GM23338 (cell line): ENCODE measurements around the gene FAM120AOS. TPM values are rescaled to one million over a fixed set of nuclear protein-coding genes. Genes with fewer than 3 reads are reported as not detected.
A peak's percentile ranks its signal among the peaks of the same experiment; 100 is the strongest.

Source experiments
- ATAC-seq: fragments of 200-7000 bp; cut with Tn5 transposase; 3 replicates; pipeline ENCODE4 v1.9.1; 2020
- DNase-seq: peaks from one replicate; pipeline ENCODE4 v3.0.0-alpha.2; 2015; ENCODE audit warnings: low spot score
- H2AFZ ChIP-seq: fragments of 200-600 bp; sonication (generic); 2 replicates; pipeline ENCODE4 v1.8.0; 2016; ENCODE audit warnings: antibody characterized with exemption, mild to moderate bottlenecking, moderate library complexity
- H3F3A ChIP-seq: fragments of 200-600 bp; sonication (generic); replicated peaks from 2 replicates; pipeline ENCODE4 v1.8.0; 2017; ENCODE audit warnings: antibody characterized with exemption, mixed run types, low read depth
- H3K27ac ChIP-seq: fragments of 200-600 bp; sonication (generic); 2 replicates; pipeline ENCODE4 v1.6.1; 2016; ENCODE audit warnings: low read depth
- H3K27me3 ChIP-seq: fragments of 200-600 bp; sonication (generic); 2 replicates; pipeline ENCODE4 v1.8.0; 2016; ENCODE audit warnings: mild to moderate bottlenecking, mixed run types, moderate library complexity; ENCODE audit not compliant: insufficient read depth
- H3K36me3 ChIP-seq: fragments of 200-600 bp; sonication (generic); 2 replicates; pipeline ENCODE4 v1.8.0; 2016; ENCODE audit warnings: mild to moderate bottlenecking; ENCODE audit not compliant: insufficient read depth
- H3K4me1 ChIP-seq: fragments of 200-600 bp; sonication (generic); 2 replicates; pipeline ENCODE4 v1.8.0; 2016; ENCODE audit warnings: mild to moderate bottlenecking, moderate library complexity; ENCODE audit not compliant: insufficient read depth
- H3K4me2 ChIP-seq: fragments of 200-600 bp; sonication (generic); 2 replicates; pipeline ENCODE4 v1.7.1; 2017; ENCODE audit warnings: mixed run types
- H3K4me3 ChIP-seq: fragments of 200-600 bp; sonication (generic); 2 replicates; pipeline ENCODE4 v1.6.1; 2016; ENCODE audit warnings: mixed run types
- H3K79me2 ChIP-seq: fragments of 200-600 bp; sonication (generic); replicated peaks from 2 replicates; pipeline ENCODE4 v1.8.0; 2017; ENCODE audit warnings: mild to moderate bottlenecking; ENCODE audit not compliant: insufficient read depth
- H3K9me2 ChIP-seq: fragments of 200-600 bp; sonication (generic); 2 replicates; pipeline ENCODE4 v1.8.0; 2017; ENCODE audit not compliant: insufficient read depth
- H4K20me1 ChIP-seq: fragments of 200-600 bp; sonication (generic); replicated peaks from 2 replicates; pipeline ENCODE4 v1.8.0; 2017; ENCODE audit warnings: mild to moderate bottlenecking; ENCODE audit not compliant: insufficient read depth
- H3K27ac Mint-ChIP-seq: 2 replicates; pipeline ENCODE4 v1.8.0; 2020; ENCODE audit warnings: inconsistent platforms, mild to moderate bottlenecking, moderate library complexity, mixed read lengths
- H3K27me3 Mint-ChIP-seq: 3 replicates; pipeline ENCODE4 v1.8.0; 2022; ENCODE audit warnings: low read depth, mild to moderate bottlenecking, moderate library complexity, mixed read lengths, inconsistent platforms; ENCODE audit not compliant: insufficient read depth, poor library complexity
- H3K36me3 Mint-ChIP-seq: 3 replicates; pipeline ENCODE4 v1.8.0; 2021; ENCODE audit warnings: low read depth, mild to moderate bottlenecking, inconsistent platforms, moderate library complexity, mixed read lengths
- H3K4me1 Mint-ChIP-seq: 3 replicates; pipeline ENCODE4 v1.8.0; 2020; ENCODE audit warnings: mild to moderate bottlenecking, inconsistent platforms, mixed read lengths
- H3K4me3 Mint-ChIP-seq: 3 replicates; pipeline ENCODE4 v1.8.0; 2021; ENCODE audit warnings: moderate library complexity, mild to moderate bottlenecking, inconsistent platforms, mixed read lengths
- H3K9me3 Mint-ChIP-seq: 3 replicates; pipeline ENCODE4 v1.8.0; 2020; ENCODE audit warnings: moderate library complexity, mild to moderate bottlenecking, inconsistent platforms, mixed read lengths
- CREB1 ChIP-seq: fragments of 250-450 bp; sonication (Bioruptor Pico); IDR thresholded peaks from 2 replicates; pipeline ENCODE4 v1.5.0; 2020; ENCODE audit warnings: low read depth, mild to moderate bottlenecking, moderate library complexity
- CTCF ChIP-seq, 2 experiments: fragments of 200-600 bp in 1 of 2; sonication (generic) in 1 of 2; conservative IDR thresholded peaks; 2 replicates each; pipeline versions ENCODE4 v1.5.1 to v1.6.1; 2016 to 2017; ENCODE audit warnings: antibody characterized with exemption in 2 of 2, low read depth in 2 of 2, mild to moderate bottlenecking in 2 of 2, moderate library complexity in 1 of 2
- EZH2 ChIP-seq: fragments of 200-600 bp; sonication (generic); IDR thresholded peaks from one replicate; pipeline ENCODE4 v1.8.0; 2017; ENCODE audit warnings: antibody characterized with exemption, mild to moderate bottlenecking, low read depth; ENCODE audit not compliant: unreplicated experiment
- EZH2phosphoT487 ChIP-seq: fragments of 200-600 bp; sonication (generic); IDR thresholded peaks from one replicate; pipeline ENCODE4 v1.8.1; 2018; ENCODE audit warnings: antibody characterized with exemption; ENCODE audit not compliant: unreplicated experiment
- JUNB ChIP-seq: IDR thresholded peaks from one replicate; pipeline ENCODE4 v1.6.1; 2016; ENCODE audit warnings: antibody characterized with exemption; ENCODE audit not compliant: unreplicated experiment
- NANOG ChIP-seq: IDR thresholded peaks from 2 replicates; pipeline ENCODE4 v1.6.1; 2016; ENCODE audit warnings: antibody characterized with exemption, borderline replicate concordance
- POLR2AphosphoS5 ChIP-seq: IDR thresholded peaks from 2 replicates; pipeline ENCODE4 v1.6.1; 2016; ENCODE audit warnings: antibody characterized with exemption, low read depth
- REST ChIP-seq: IDR thresholded peaks from one replicate; pipeline ENCODE4 v1.6.1; 2018; ENCODE audit warnings: antibody characterized with exemption; ENCODE audit not compliant: unreplicated experiment
- STAT1 ChIP-seq: IDR thresholded peaks from one replicate; pipeline ENCODE4 v1.6.1; 2016; ENCODE audit warnings: antibody characterized with exemption; ENCODE audit not compliant: unreplicated experiment
- ZNF114 ChIP-seq: fragments of 250-450 bp; sonication (Bioruptor Pico); IDR thresholded peaks from 2 replicates; pipeline ENCODE4 v1.5.0; 2020; ENCODE audit warnings: mild to moderate bottlenecking, moderate library complexity
- ZNF331 ChIP-seq: fragments of 250-450 bp; sonication (Bioruptor Pico); IDR thresholded peaks from 2 replicates; pipeline ENCODE4 v1.5.0; 2020; ENCODE audit warnings: low read depth, mild to moderate bottlenecking, moderate library complexity
- polyA plus RNA-seq: library from polyadenylated mRNA; unstranded; fragments of >200 nt; fragmentation: Nextera tagmentation; extraction: Ambion mirVana; gene quantifications from 2 replicates; pipeline ENCODE4 v1.2.1, GENCODE V29; 2016
- total RNA-seq: library from RNA; depleted of rRNA; stranded (reverse); fragments of >200 nt; shearing (Covaris generic); gene quantifications from 2 replicates; pipeline ENCODE4 v1.2.3, GENCODE V29; 2014
- TF ChIP-seq, protein P1 (sequence below): IDR thresholded peaks from 2 replicates; pipeline ENCODE4 v1.6.1; 2016; ENCODE audit warnings: antibody characterized with exemption

Gene FAM120AOS
- total and polyA plus RNA-seq, 2 experiments from 2014 or later: 31.5 to 40.4 TPM

- H3K27ac Mint-ChIP-seq: peak overlapping the region; percentile 21
- peaks cover 5% of the 10 kb centered on the region for H3K27me3 Mint-ChIP-seq
- H4K20me1 ChIP-seq: peaks cover 3% of the 10 kb centered on the region; the same call in 1 of the 2 replicates
- peaks cover 26% of the 10 kb centered on the region for H3K4me1 Mint-ChIP-seq
- H3K9me3 Mint-ChIP-seq: no peaks in the 10 kb centered on the region
- H3K27me3 ChIP-seq: no peaks in the 10 kb centered on the region
- H3K4me3 ChIP-seq: no peak overlapping the region
- peak overlapping the region; percentile 55; the same call in 1 of the 2 replicates for H3K27ac ChIP-seq
- peaks cover 25% of the 10 kb centered on the region for H3K36me3 Mint-ChIP-seq
- H2AFZ ChIP-seq: no peak overlapping the region
- TF ChIP-seq CTCF (conservative IDR thresholded peaks at IDR 0.05; ENCODE audit: low read depth in 2 of 2): peak; percentile 32 to 41; a peak in 3 of 4 replicates
- no peak for TF ChIP-seq EZH2
- ATAC-seq (peak; percentile 80), DNase-seq (no peak)
- H3K36me3 ChIP-seq: no peaks in the 10 kb centered on the region; the same call in 1 of the 2 replicates
- peak overlapping the region; percentile 36 for H3K4me2 ChIP-seq
- peaks cover 12% of the 10 kb centered on the region for H3K4me1 ChIP-seq
- no peaks in the 10 kb centered on the region for H3K9me2 ChIP-seq
- no peaks in the 10 kb centered on the region for H3F3A ChIP-seq
- no peak overlapping the region; the same call in 2 of the 3 replicates for H3K4me3 Mint-ChIP-seq
- H3K79me2 ChIP-seq: peaks cover 84% of the 10 kb centered on the region
Observed at GRCh38 chr9:93480728-93481324, 27.4 kb upstream of the FAM120AOS start.

DNA sequence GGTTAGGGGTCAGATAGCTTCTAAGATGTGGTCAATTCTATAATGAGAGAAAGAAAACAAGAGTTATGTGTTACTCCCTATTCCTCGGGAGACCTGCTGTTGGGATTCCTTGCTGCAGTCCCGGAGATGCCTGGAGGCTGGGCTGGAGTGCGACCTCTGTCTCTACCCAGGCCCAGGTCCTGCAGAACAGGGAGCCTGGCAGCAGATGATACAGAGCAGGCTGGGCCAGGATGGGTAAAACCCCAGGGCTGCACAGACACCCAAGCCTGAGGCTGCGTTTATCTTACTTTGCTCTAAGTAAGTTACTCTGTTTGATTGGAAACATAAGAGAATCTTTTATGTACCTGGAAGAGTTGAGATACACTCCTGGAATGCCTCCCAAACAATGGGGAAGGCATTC, 26.9 kb upstream of the FAM120AOS start:
- Histone ChIP-seq H3K36me3 (no peaks in the 10 kb centered on the region; the same call in 1 of the 2 replicates), H3K4me2 (peak overlapping the region; percentile 36), H3K79me2 (peaks cover 83% of the 10 kb centered on the region), H3K4me3 (no peak overlapping the region), H3K9me2 (no peaks in the 10 kb centered on the region), H4K20me1 (peaks cover 3% of the 10 kb centered on the region; the same call in 1 of the 2 replicates), H2AFZ (no peak overlapping the region), H3K27me3 (no peaks in the 10 kb centered on the region), H3F3A (no peaks in the 10 kb centered on the region), H3K4me1 (peaks cover 12% of the 10 kb centered on the region), H3K27ac (peak overlapping the region; percentile 55)
- H3K36me3 Mint-ChIP-seq: peaks cover 21% of the 10 kb centered on the region
- peaks cover 5% of the 10 kb centered on the region for H3K27me3 Mint-ChIP-seq
- no peak overlapping the region for H3K27ac Mint-ChIP-seq
- H3K9me3 Mint-ChIP-seq: no peaks in the 10 kb centered on the region
- ATAC-seq (peak; percentile 80), DNase-seq (peak; percentile 41)
- no peak overlapping the region for H3K4me3 Mint-ChIP-seq
- peaks cover 30% of the 10 kb centered on the region for H3K4me1 Mint-ChIP-seq
- TF ChIP-seq CREB1: no peak
- TF ChIP-seq ZNF114: no peak
- TF ChIP-seq CTCF (conservative IDR thresholded peaks at IDR 0.05; ENCODE audit: low read depth in 2 of 2): no peak
- no peak for TF ChIP-seq POLR2AphosphoS5
- no peak for TF ChIP-seq REST
- TF ChIP-seq ZNF331 (CRISPR knock-in tag): no peak
- no peak for TF ChIP-seq NANOG
- TF ChIP-seq, protein P1, sequence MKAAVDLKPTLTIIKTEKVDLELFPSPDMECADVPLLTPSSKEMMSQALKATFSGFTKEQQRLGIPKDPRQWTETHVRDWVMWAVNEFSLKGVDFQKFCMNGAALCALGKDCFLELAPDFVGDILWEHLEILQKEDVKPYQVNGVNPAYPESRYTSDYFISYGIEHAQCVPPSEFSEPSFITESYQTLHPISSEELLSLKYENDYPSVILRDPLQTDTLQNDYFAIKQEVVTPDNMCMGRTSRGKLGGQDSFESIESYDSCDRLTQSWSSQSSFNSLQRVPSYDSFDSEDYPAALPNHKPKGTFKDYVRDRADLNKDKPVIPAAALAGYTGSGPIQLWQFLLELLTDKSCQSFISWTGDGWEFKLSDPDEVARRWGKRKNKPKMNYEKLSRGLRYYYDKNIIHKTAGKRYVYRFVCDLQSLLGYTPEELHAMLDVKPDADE: no peak
- TF ChIP-seq JUNB: no peak
- no peak for TF ChIP-seq EZH2phosphoT487
- TF ChIP-seq STAT1: no peak
